ENCODE measurements around the gene NTN4.

GRCh38 chr12:95755261-95755865, 35.2 kb downstream of the NTN4 start:
- TF ChIP-seq CTCF (IDR thresholded peaks at IDR 0.05; ENCODE audit: low read depth, low read length, poor library complexity, severe bottlenecking) (no peak), EZH2phosphoT487 (IDR thresholded peaks at IDR 0.05; ENCODE audit: borderline replicate concordance, low read length) (no peak)

Data from DOHH2 (cell line).